Measurements from ENCODE around the gene ADAMTS5.

Gene ADAMTS5

GRCh38 chr21:26954662-26955121 lies 12.2 kb downstream of the ADAMTS5 start:
- Mint-ChIP-seq H3K9me3 (no peaks in the 10 kb centered on the region), H3K36me3 (ENCODE audit: low read depth) (peaks cover 23% of the 10 kb centered on the region), H3K27ac (peak overlapping the region in 2 of 3 experiments; percentile 62 to 69), H3K27me3 (ENCODE audit: low read depth) (no peaks in the 10 kb centered on the region), H3K4me1 (peaks cover 29% of the 10 kb centered on the region), H3K4me3 (peak overlapping the region in 2 of 3 experiments; percentile 42 to 45)
- TF ChIP-seq, protein P1, sequence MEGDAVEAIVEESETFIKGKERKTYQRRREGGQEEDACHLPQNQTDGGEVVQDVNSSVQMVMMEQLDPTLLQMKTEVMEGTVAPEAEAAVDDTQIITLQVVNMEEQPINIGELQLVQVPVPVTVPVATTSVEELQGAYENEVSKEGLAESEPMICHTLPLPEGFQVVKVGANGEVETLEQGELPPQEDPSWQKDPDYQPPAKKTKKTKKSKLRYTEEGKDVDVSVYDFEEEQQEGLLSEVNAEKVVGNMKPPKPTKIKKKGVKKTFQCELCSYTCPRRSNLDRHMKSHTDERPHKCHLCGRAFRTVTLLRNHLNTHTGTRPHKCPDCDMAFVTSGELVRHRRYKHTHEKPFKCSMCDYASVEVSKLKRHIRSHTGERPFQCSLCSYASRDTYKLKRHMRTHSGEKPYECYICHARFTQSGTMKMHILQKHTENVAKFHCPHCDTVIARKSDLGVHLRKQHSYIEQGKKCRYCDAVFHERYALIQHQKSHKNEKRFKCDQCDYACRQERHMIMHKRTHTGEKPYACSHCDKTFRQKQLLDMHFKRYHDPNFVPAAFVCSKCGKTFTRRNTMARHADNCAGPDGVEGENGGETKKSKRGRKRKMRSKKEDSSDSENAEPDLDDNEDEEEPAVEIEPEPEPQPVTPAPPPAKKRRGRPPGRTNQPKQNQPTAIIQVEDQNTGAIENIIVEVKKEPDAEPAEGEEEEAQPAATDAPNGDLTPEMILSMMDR (IDR thresholded peaks at IDR 0.05; ENCODE audit: unreplicated experiment in 3 of 3): no peak

GRCh38 chr21:26952374-26953066 lies 14.4 kb downstream of the ADAMTS5 start:
- Mint-ChIP-seq H3K27me3 (ENCODE audit: low read depth) (no peaks in the 10 kb centered on the region), H3K9me3 (no peaks in the 10 kb centered on the region), H3K27ac (peak overlapping the region; percentile 83 to 87 (median 85)), H3K36me3 (ENCODE audit: low read depth) (peaks cover 34% of the 10 kb centered on the region), H3K4me3 (peak overlapping the region; percentile 1 to 44 (median 41)), H3K4me1 (peaks cover 38% of the 10 kb centered on the region)
- TF ChIP-seq, protein P1 (IDR thresholded peaks at IDR 0.05; ENCODE audit: unreplicated experiment in 3 of 3): no peak

DNA sequence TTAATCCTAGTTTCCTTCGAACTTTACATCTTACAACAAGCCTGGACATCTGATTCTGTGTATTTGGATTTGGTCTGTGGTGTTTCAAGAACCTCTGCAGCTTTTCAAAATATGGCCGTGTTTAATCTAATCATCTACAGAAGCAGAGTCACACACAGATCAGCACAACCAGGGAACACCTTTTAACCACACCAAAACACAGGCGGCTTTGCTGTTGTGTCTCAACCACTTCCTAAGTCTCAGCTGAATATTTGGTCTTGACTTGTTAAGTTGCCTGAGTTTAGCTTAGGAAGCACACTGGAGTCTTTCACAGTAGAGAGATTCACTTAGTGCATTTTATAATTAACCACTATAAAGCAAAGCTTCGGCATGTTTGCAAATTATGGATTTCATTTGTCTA lies 17.1 kb downstream of the ADAMTS5 start:
- H3K27ac Mint-ChIP-seq: peak overlapping the region in 2 of 3 experiments; percentile 28 to 47
- H3K4me3 Mint-ChIP-seq: no peak overlapping the region
- H3K36me3 Mint-ChIP-seq (ENCODE audit: low read depth): peaks cover 39% of the 10 kb centered on the region
- TF ChIP-seq, protein P1 (IDR thresholded peaks at IDR 0.05; ENCODE audit: unreplicated experiment in 3 of 3): no peak
- no peaks in the 10 kb centered on the region for H3K9me3 Mint-ChIP-seq
- H3K4me1 Mint-ChIP-seq: peaks cover 59% of the 10 kb centered on the region
- no peaks in the 10 kb centered on the region for H3K27me3 Mint-ChIP-seq (ENCODE audit: low read depth)

- Mint-ChIP-seq H3K9me3 (no peaks in the 10 kb centered on the region), H3K27me3 (ENCODE audit: low read depth) (no peaks in the 10 kb centered on the region), H3K27ac (peak overlapping the region in 2 of 3 experiments; percentile 16 to 21), H3K4me3 (no peak overlapping the region), H3K4me1 (peaks cover 72% of the 10 kb centered on the region), H3K36me3 (ENCODE audit: low read depth) (peaks cover 35% of the 10 kb centered on the region)
- TF ChIP-seq, protein P1 (IDR thresholded peaks at IDR 0.05; ENCODE audit: unreplicated experiment in 3 of 3): no peak
Observed at GRCh38 chr21:26948194-26948593, 18.7 kb downstream of the ADAMTS5 start.

DNA sequence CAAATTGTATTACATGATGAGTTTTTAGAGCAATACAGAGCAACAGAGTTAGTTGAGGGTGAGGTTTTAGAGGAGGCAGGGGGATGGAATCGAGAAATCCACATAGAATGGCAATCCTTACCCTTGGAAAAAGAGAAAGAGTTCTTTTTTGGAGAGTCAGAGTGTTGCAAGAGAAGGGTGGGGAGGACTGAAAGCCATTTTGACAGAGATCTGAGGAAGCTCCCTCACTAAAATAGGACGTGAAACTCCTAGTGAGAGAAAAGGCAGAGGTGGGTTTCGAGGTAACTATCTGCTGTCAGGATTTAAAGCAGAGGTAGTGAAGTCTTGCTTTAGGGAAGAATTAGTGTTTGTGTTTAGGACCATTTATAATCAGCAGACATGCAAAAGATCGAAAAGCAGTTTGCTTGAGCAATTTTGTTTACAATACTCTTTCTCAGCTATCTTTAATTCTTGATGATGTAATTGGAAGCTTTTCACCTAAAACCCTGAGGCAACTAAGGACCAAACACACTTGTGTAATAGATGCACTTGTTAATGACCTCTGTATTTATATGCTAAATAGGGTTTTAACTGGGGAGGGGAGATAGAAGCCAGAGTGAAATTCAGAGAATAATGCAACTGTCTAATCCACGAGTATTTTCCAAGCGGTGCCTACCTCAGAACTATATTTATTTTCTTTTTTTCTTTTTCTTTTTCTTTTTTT lies 20.0 kb downstream of the ADAMTS5 start:
- Mint-ChIP-seq H3K27ac (peak overlapping the region; percentile 65 to 86 (median 80)), H3K27me3 (ENCODE audit: low read depth) (no peaks in the 10 kb centered on the region), H3K36me3 (ENCODE audit: low read depth) (peaks cover 25% of the 10 kb centered on the region), H3K4me3 (peak overlapping the region in 1 of 3 experiments; percentile 40), H3K9me3 (no peaks in the 10 kb centered on the region), H3K4me1 (peaks cover 70% of the 10 kb centered on the region)
- TF ChIP-seq, protein P1 (IDR thresholded peaks at IDR 0.05; ENCODE audit: unreplicated experiment in 3 of 3): no peak

All from nephron (organoid).